PFSK-1 (cell line): ENCODE data around the gene TMEM255B.

Source experiments
- POLR2AphosphoS5 ChIP-seq: IDR thresholded peaks from 2 replicates; pipeline ENCODE4 v1.6.1; 2012; ENCODE audit warnings: low read depth, mild to moderate bottlenecking, control low read depth, low read length, moderate library complexity
- SIN3A ChIP-seq: IDR thresholded peaks from 2 replicates; pipeline ENCODE4 v1.6.1; 2012; ENCODE audit warnings: mild to moderate bottlenecking, low read length, moderate library complexity, borderline replicate concordance; ENCODE audit not compliant: insufficient read depth
- TAF1 ChIP-seq: IDR thresholded peaks from 2 replicates; pipeline ENCODE4 v1.6.1; 2012; ENCODE audit warnings: low read length, control low read depth, borderline replicate concordance; ENCODE audit not compliant: insufficient read depth
- TF ChIP-seq, protein P1 (sequence below), 2 experiments: IDR thresholded peaks; 2 replicates each; pipeline versions ENCODE4 v1.6.1 to v1.8.0; 2011 to 2012; ENCODE audit warnings: low read depth in 2 of 2, low read length in 2 of 2, control low read depth in 1 of 2, inconsistent platforms in 1 of 2, mild to moderate bottlenecking in 1 of 2, moderate library complexity in 1 of 2; ENCODE audit not compliant: insufficient read depth in 1 of 2

DNA sequence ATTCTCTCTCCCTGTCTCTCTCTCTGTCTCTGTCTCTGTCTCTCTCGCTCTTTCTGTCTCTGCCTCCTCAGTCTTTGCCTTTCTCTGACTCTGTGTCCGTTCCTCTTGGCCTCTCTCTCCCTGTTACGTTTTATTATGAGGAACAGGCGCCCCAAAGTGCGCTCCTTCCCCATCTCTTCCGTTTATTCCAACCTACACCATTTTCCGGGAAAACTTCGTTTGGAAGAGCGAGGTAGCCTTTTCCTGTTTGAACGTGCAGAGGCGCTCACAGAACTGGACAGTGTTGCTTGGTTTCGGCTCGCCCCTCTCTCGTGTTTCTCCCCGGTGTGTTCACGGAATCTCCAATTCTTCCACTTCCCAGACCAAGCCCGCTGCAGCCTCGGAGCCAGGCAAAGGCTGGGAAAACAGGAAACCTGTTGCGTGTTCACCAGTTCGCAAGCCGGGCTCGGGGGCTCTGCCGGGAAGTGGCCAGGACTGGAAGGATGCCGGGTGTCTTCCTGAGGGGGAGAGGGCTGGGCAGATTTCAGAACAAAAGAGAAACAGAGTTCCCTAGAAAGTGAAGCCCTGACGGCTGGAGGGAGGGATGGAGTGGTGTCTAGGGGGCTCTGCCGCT lies 605 bp downstream of the TMEM255B start:
- no peak for TF ChIP-seq SIN3A
- TF ChIP-seq POLR2AphosphoS5, result no peak
- TF ChIP-seq TAF1, result no peak
- TF ChIP-seq, protein P1, sequence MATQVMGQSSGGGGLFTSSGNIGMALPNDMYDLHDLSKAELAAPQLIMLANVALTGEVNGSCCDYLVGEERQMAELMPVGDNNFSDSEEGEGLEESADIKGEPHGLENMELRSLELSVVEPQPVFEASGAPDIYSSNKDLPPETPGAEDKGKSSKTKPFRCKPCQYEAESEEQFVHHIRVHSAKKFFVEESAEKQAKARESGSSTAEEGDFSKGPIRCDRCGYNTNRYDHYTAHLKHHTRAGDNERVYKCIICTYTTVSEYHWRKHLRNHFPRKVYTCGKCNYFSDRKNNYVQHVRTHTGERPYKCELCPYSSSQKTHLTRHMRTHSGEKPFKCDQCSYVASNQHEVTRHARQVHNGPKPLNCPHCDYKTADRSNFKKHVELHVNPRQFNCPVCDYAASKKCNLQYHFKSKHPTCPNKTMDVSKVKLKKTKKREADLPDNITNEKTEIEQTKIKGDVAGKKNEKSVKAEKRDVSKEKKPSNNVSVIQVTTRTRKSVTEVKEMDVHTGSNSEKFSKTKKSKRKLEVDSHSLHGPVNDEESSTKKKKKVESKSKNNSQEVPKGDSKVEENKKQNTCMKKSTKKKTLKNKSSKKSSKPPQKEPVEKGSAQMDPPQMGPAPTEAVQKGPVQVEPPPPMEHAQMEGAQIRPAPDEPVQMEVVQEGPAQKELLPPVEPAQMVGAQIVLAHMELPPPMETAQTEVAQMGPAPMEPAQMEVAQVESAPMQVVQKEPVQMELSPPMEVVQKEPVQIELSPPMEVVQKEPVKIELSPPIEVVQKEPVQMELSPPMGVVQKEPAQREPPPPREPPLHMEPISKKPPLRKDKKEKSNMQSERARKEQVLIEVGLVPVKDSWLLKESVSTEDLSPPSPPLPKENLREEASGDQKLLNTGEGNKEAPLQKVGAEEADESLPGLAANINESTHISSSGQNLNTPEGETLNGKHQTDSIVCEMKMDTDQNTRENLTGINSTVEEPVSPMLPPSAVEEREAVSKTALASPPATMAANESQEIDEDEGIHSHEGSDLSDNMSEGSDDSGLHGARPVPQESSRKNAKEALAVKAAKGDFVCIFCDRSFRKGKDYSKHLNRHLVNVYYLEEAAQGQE (IDR thresholded peaks at IDR 0.05; ENCODE audit: insufficient read depth in 1 of 2, low read depth in 2 of 2, low read length in 2 of 2), result no peak
